GM23248 (cell line): ENCODE data around the gene SIDT1.

Source experiments
- EZH2 ChIP-seq: fragments of 200-600 bp; sonication (generic); IDR thresholded peaks from 2 replicates; pipeline ENCODE4 v1.6.1; 2018; ENCODE audit warnings: antibody characterized with exemption, mild to moderate bottlenecking; ENCODE audit not compliant: insufficient read depth, poor library complexity, severe bottlenecking
- EZH2phosphoT487 ChIP-seq: fragments of 200-600 bp; sonication (generic); IDR thresholded peaks from 2 replicates; pipeline ENCODE4 v1.6.1; 2018; ENCODE audit warnings: antibody characterized with exemption, moderate library complexity, mild to moderate bottlenecking, low read depth; ENCODE audit not compliant: insufficient read depth

DNA sequence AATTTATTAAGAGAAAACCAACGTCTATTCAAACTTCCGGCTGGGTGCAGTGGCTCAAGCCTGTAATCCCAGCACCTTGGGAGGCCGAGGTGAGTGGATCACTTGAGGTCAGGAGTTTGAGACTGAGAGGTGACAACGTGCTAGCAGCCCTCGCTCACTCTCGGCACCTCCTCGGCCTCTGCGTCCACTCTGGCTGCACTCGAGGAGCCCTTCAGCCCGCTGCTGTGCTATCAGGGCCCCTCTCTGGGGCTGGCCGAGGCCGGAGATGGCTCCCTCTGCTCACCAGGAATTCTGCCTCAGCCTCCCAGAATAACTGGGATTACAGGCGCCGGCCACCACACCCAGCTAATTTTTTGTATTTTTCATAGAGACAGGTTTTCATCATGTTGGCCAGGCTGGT lies 105.4 kb downstream of the SIDT1 start:
- TF ChIP-seq EZH2phosphoT487 = no peak
- TF ChIP-seq EZH2 = no peak
